Gastroesophageal sphincter (tissue), 4 donors: ENCODE results near the gene MINDY4. TPM values are rescaled to one million over a fixed set of nuclear protein-coding genes. Genes with fewer than 3 reads are reported as not detected.

Experiments
- ATAC-seq: fragments of 150-250 bp; one replicate; pipeline ENCODE4 v1.9.1; 2016; ENCODE audit warnings: mild to moderate bottlenecking, moderate library complexity
- H3K27ac ChIP-seq, 4 donors: fragments of 200-600 bp; sonication (generic) in 3 of 4; 1 replicate in 3 of 4; 2 replicates in 1 of 4; pipeline ENCODE4 v1.5.1; 2016 to 2019
- H3K27me3 ChIP-seq: fragments of 200-600 bp; sonication (generic); one replicate; pipeline ENCODE4 v1.5.1; 2019
- H3K36me3 ChIP-seq, 2 donors: fragments of 200-600 bp; sonication (generic); one replicate each; pipeline ENCODE4 v1.5.1; 2019; ENCODE audit warnings: control low read depth in 1 of 2
- H3K4me1 ChIP-seq, 3 donors: fragments of 200-600 bp; sonication (generic); 1 replicate in 2 of 3; 2 replicates in 1 of 3; pipeline ENCODE4 v1.5.1; 2016 to 2019; ENCODE audit warnings: control low read depth in 2 of 3
- H3K4me3 ChIP-seq, 2 donors: fragments of 200-600 bp; sonication (generic); one replicate each; pipeline ENCODE4 v1.5.1; 2019; ENCODE audit warnings: mild to moderate bottlenecking in 1 of 2, moderate library complexity in 1 of 2
- H3K9me3 ChIP-seq, 3 donors: fragments of 200-600 bp; sonication (generic); one replicate each; pipeline ENCODE4 v1.5.1; 2017 to 2019; ENCODE audit warnings: control low read depth in 2 of 3
- CTCF ChIP-seq, 4 experiments: fragments of 200-600 bp in 2 of 4; fragments of 450-650 bp in 2 of 4; sonication (generic) in 1 of 4; IDR thresholded peaks; one replicate each; pipeline ENCODE4 v1.5.1; 2017 to 2019; ENCODE audit warnings: antibody characterized with exemption in 4 of 4, mild to moderate bottlenecking in 2 of 4, moderate library complexity in 2 of 4
- EP300 ChIP-seq: sonication (generic); formaldehyde crosslinking; IDR thresholded peaks from one replicate; pipeline ENCODE4 v1.6.1; 2017; ENCODE audit warnings: antibody characterized with exemption, mild to moderate bottlenecking
- POLR2A ChIP-seq, 2 donors: fragments of 450-650 bp; IDR thresholded peaks; one replicate each; pipeline ENCODE4 v1.6.1; 2017; ENCODE audit warnings: antibody characterized with exemption in 2 of 2, mild to moderate bottlenecking in 2 of 2, moderate library complexity in 1 of 2
- POLR2AphosphoS5 ChIP-seq: sonication (generic); formaldehyde crosslinking; IDR thresholded peaks from one replicate; pipeline ENCODE4 v1.6.1; 2017; ENCODE audit warnings: antibody characterized with exemption
- WGBS, 2 donors: methylation state at CpG; one replicate each; pipeline ENCODE4 v1.1.5; 2018; ENCODE audit warnings: low coverage in 1 of 2; 5-methylcytosine and 5-hydroxymethylcytosine counted together
- total RNA-seq, 4 donors: library from RNA; depleted of rRNA; stranded (reverse); fragments of >200 nt; gene quantifications; one replicate each; pipeline ENCODE4 v1.1.0, GENCODE V29; 2016

The MINDY4 gene
- total RNA-seq, 4 donors from 2014 or later, result 5.6 to 31.8 (median 20.4) TPM

- TF ChIP-seq EP300 (no peak), POLR2A (IDR thresholded peaks at IDR 0.05) (no peak), POLR2AphosphoS5 (no peak), CTCF (IDR thresholded peaks at IDR 0.05) (no peak)
- H3K4me1 ChIP-seq, result no peaks in the 10 kb centered on the region
- H3K27me3 ChIP-seq, result peaks cover 22% of the 10 kb centered on the region
- 100% methylated on average over 1 of the region's 2 CpGs; no CpG with 5 or more reads in 1 of the 2 donors for WGBS, 2 donors
- H3K4me3 ChIP-seq, result no peak overlapping the region
- no peak overlapping the region for H3K27ac ChIP-seq
- ATAC-seq, result no peak
- H3K36me3 ChIP-seq, result no peaks in the 10 kb centered on the region
- H3K9me3 ChIP-seq, result no peaks in the 10 kb centered on the region
These were observed 41.1 kb upstream of the MINDY4 start for GRCh38 chr7:30730097-30730496.

GRCh38 chr7:30730996-30731395 is 40.2 kb upstream of the MINDY4 start:
- Histone ChIP-seq H3K36me3 (no peaks in the 10 kb centered on the region), H3K27me3 (peaks cover 22% of the 10 kb centered on the region), H3K9me3 (no peaks in the 10 kb centered on the region), H3K27ac (no peak overlapping the region), H3K4me1 (no peaks in the 10 kb centered on the region), H3K4me3 (no peak overlapping the region)
- TF ChIP-seq CTCF (IDR thresholded peaks at IDR 0.05) (no peak), EP300 (no peak), POLR2AphosphoS5 (no peak), POLR2A (IDR thresholded peaks at IDR 0.05) (no peak)
- 83% methylated on average over 1 of the region's 4 CpGs; no CpG with 5 or more reads in 1 of the 2 donors for WGBS, 2 donors
- ATAC-seq, result no peak

- no peak for TF ChIP-seq POLR2A (IDR thresholded peaks at IDR 0.05)
- no peak for TF ChIP-seq POLR2AphosphoS5
- no peak for TF ChIP-seq EP300
- no peak for TF ChIP-seq CTCF (IDR thresholded peaks at IDR 0.05)
- Histone ChIP-seq H3K4me3 (no peak overlapping the region), H3K36me3 (no peaks in the 10 kb centered on the region), H3K27ac (no peak overlapping the region), H3K9me3 (no peaks in the 10 kb centered on the region), H3K4me1 (no peaks in the 10 kb centered on the region), H3K27me3 (peaks cover 22% of the 10 kb centered on the region)
- ATAC-seq, result no peak
- WGBS, 2 donors, result 64 to 68% methylated on average over 6 to 7 of the region's 11 CpGs
These were observed 39.6 kb upstream of the MINDY4 start for GRCh38 chr7:30731581-30731980.

GRCh38 chr7:30732606-30733005 is 38.6 kb upstream of the MINDY4 start:
- Histone ChIP-seq H3K27me3 (peaks cover 22% of the 10 kb centered on the region), H3K4me1 (no peaks in the 10 kb centered on the region), H3K27ac (no peak overlapping the region), H3K4me3 (no peak overlapping the region), H3K9me3 (no peaks in the 10 kb centered on the region), H3K36me3 (no peaks in the 10 kb centered on the region)
- 89 to 98% methylated on average over 5 to 6 of the region's 12 CpGs for WGBS, 2 donors
- ATAC-seq, result no peak
- TF ChIP-seq POLR2AphosphoS5, result no peak
- no peak for TF ChIP-seq CTCF (IDR thresholded peaks at IDR 0.05)
- no peak for TF ChIP-seq EP300

- Histone ChIP-seq H3K4me3 (no peak overlapping the region), H3K27me3 (peaks cover 22% of the 10 kb centered on the region), H3K36me3 (no peaks in the 10 kb centered on the region), H3K4me1 (no peaks in the 10 kb centered on the region), H3K27ac (no peak overlapping the region), H3K9me3 (no peaks in the 10 kb centered on the region)
- no peak for TF ChIP-seq CTCF (IDR thresholded peaks at IDR 0.05)
- no peak for TF ChIP-seq EP300
- TF ChIP-seq POLR2AphosphoS5, result no peak
- TF ChIP-seq POLR2A (IDR thresholded peaks at IDR 0.05), result no peak
- ATAC-seq, result no peak
- WGBS, 2 donors, result 100% methylated on average over 2 of the region's 6 CpGs; no CpG with 5 or more reads in 1 of the 2 donors
These were observed 38.0 kb upstream of the MINDY4 start for GRCh38 chr7:30733216-30733615.
